Measurements from ENCODE around the gene SMOC1. TPM values are rescaled to one million over a fixed set of nuclear protein-coding genes. Genes with fewer than 3 reads are reported as not detected.

Gene SMOC1
- total RNA-seq, 1 experiment from 2014 or later: 1.5 TPM

- no peak for DNase-seq (ENCODE audit: low read depth)
These were observed 199.1 kb downstream of the SMOC1 start for GRCh38 chr14:70078329-70078728.

DNA sequence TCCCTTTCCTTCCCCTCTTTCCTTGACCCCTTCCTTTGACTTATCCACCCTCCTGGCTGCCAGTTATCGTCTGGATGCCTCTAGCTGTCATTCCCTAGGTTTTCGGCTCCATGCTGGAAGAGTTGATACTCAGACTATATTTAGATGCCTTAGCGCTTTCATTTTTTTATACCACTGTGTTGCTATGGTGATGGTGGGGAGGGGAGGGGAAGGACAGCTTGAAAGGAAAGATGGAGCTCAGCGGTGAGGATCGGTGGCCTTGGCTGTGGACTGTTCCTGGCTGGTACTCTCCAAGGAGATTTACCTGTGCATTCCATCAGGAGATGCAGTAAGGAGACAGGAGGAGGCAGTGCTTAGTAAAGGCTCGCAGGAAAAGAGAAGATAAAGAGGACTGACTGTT, 200.9 kb downstream of the SMOC1 start:
- DNase-seq (ENCODE audit: low read depth): no peak

Other genes starting within 250 kb of the SMOC1 start
- gene SRSF5, start 112.3 kb upstream of the SMOC1 start, total RNA-seq (2014; rRNA removed; shearing (Covaris generic)): 120 and 191 TPM in 2 replicates
- not detected in 2 replicates for gene SLC10A1, start 82.2 kb upstream of the SMOC1 start, total RNA-seq (2014; rRNA removed; shearing (Covaris generic))

Data from HT1080 (cell line).